Measurements from ENCODE around the gene KIF1B. TPM values are rescaled to one million over a fixed set of nuclear protein-coding genes. Genes with fewer than 3 reads are reported as not detected.

The KIF1B gene
- total and polyA plus RNA-seq, 4 experiments from 2014 or later: 1.3 to 18.1 (median 10.8) TPM

DNA sequence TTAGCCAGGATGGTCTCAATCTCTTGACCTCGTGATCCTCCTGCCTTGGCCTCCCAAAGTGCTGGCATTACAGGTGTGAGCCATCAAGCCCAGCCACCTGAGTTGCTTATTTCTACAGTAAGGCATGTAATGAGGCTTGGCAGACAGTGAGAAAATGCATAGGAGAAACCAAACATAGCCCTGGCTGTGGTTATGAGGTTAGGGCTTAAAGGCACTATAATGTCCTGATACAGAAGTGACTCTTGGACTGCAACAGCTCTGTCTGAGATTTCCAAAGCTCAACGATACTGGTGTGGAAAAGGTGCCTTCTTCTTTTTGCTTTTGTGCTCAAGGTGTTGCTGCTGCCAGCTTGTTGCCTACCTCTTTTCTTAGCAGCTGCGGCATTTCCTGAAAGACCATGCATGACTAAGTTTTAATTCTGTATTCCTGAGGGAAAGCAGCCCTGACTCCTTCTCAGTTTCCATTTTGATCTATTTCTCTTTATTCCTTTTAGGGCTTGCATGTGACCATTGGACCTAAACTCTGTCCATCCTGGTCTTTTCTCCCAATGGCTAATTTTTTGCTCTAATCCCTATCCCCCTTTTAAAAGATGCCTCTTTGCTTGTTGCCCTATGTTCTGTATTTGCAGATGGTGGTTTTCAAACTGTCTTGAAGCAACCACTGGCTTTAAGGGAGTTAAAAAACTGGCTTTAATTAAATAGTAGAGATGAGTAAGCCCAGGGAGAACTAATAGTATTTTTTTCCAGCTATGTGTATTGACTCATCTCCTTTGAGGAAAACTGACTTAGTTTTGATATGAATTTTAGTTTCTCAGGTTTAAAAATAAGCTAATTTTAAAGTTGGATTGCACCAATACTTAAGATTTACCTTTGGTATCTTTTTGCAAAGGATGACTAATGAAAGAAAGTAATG is 70.3 kb downstream of the KIF1B start:
- Histone ChIP-seq H3K4me1 (ENCODE audit: insufficient read depth, low read length) (no peaks in the 10 kb centered on the region), H3K4me3 (ENCODE audit: low read length in 2 of 2) (no peak overlapping the region), H3K27ac (ENCODE audit: low read depth, low read length) (no peak overlapping the region), H3K27me3 (ENCODE audit: insufficient read depth, low read length) (no peaks in the 10 kb centered on the region), H3K36me3 (ENCODE audit: insufficient read depth, low read length) (no peaks in the 10 kb centered on the region), H3K9me3 (ENCODE audit: control insufficient read depth in 1 of 2, low read length in 2 of 2) (no peaks in the 10 kb centered on the region)
- CTCF ChIA-PET (ENCODE audit: partially characterized antibody): no interaction called here
- POLR2A ChIA-PET (ENCODE audit: partially characterized antibody): no interaction called here
- no peak overlapping the region for H3K27ac Mint-ChIP-seq
- no peaks in the 10 kb centered on the region for H3K27me3 Mint-ChIP-seq
- H3K4me1 Mint-ChIP-seq: no peaks in the 10 kb centered on the region
- H3K36me3 Mint-ChIP-seq: peaks cover 40% of the 10 kb centered on the region in 2 donors
- intact Hi-C loops (cut with micrococcal nuclease): no loop called here
- H3K9me3 Mint-ChIP-seq: no peaks in the 10 kb centered on the region
- DNase-seq: no peak
- H3K4me3 Mint-ChIP-seq: no peak overlapping the region

DNA sequence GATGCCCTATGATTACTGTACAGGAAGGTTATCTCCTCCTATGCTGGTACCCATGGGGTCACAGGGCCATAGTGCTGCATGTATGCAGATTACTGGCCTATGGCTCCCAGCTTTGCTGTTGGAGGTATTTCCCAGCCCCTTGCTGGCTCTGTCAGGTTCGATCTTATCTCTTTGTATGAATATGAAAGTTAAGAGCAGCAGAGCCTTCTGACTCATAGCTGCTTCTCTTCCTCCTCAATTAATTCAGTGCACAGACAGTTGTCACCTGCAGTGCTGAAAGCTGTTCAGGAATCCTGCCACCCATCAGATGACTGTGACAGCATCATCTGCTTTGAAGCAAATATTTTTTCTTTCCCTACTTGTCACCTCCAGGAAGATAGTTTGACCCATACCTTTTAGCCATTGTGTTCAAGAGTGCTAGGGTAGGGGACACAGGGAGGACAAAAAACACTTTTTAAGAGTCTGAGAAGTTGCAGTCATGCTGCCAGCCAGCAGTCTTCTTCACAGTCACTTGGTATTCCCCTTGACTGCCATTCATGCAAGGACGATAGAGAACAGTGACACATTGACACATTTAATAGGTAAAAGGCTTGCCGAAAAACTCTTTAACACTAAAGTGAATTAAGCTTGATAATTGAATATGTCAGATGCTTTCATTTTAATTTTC is 73.1 kb downstream of the KIF1B start:
- POLR2A ChIA-PET (ENCODE audit: partially characterized antibody): no interaction called here
- intact Hi-C loops (cut with micrococcal nuclease): no loop called here
- CTCF ChIA-PET (ENCODE audit: partially characterized antibody): no interaction called here

GRCh38 chr1:10286244-10286643 is 75.9 kb downstream of the KIF1B start:
- ChIA-PET POLR2A (ENCODE audit: partially characterized antibody) (no interaction called here), CTCF (ENCODE audit: partially characterized antibody) (no interaction called here)
- Histone ChIP-seq H3K36me3 (ENCODE audit: insufficient read depth, low read length) (no peaks in the 10 kb centered on the region), H3K27me3 (ENCODE audit: insufficient read depth, low read length) (no peaks in the 10 kb centered on the region), H3K4me3 (ENCODE audit: low read length in 2 of 2) (no peak overlapping the region), H3K27ac (ENCODE audit: low read depth, low read length) (no peak overlapping the region), H3K9me3 (ENCODE audit: control insufficient read depth in 1 of 2, low read length in 2 of 2) (no peaks in the 10 kb centered on the region), H3K4me1 (ENCODE audit: insufficient read depth, low read length) (no peaks in the 10 kb centered on the region)
- H3K4me3 Mint-ChIP-seq: no peak overlapping the region
- no peak for DNase-seq
- H3K9me3 Mint-ChIP-seq: no peaks in the 10 kb centered on the region
- H3K4me1 Mint-ChIP-seq: no peaks in the 10 kb centered on the region
- intact Hi-C loops (cut with micrococcal nuclease): no loop called here
- H3K36me3 Mint-ChIP-seq: peaks cover 20 to 27% of the 10 kb centered on the region in 2 donors
- H3K27me3 Mint-ChIP-seq: no peaks in the 10 kb centered on the region
- no peak overlapping the region for H3K27ac Mint-ChIP-seq

More for the DNA sequence above, 73.1 kb downstream of the KIF1B start:
- H3K27ac Mint-ChIP-seq: peak overlapping the region in 1 of 7 donors; percentile 43
- no peaks in the 10 kb centered on the region for H3K4me1 Mint-ChIP-seq
- H3K36me3 Mint-ChIP-seq: peaks cover 29 to 34% of the 10 kb centered on the region in 2 donors
- no peaks in the 10 kb centered on the region for H3K9me3 ChIP-seq (ENCODE audit: control insufficient read depth in 1 of 2, low read length in 2 of 2)
- H3K4me3 ChIP-seq (ENCODE audit: low read length in 2 of 2): no peak overlapping the region
- no peak overlapping the region for H3K27ac ChIP-seq (ENCODE audit: low read depth, low read length)
- no peaks in the 10 kb centered on the region for H3K9me3 Mint-ChIP-seq
- DNase-seq: no peak
- no peaks in the 10 kb centered on the region for H3K4me1 ChIP-seq (ENCODE audit: insufficient read depth, low read length)
- H3K4me3 Mint-ChIP-seq: no peak overlapping the region
- no peaks in the 10 kb centered on the region for H3K27me3 ChIP-seq (ENCODE audit: insufficient read depth, low read length)
- H3K36me3 ChIP-seq (ENCODE audit: insufficient read depth, low read length): no peaks in the 10 kb centered on the region
- no peaks in the 10 kb centered on the region for H3K27me3 Mint-ChIP-seq

- ChIA-PET POLR2A (ENCODE audit: partially characterized antibody) (no interaction called here), CTCF (ENCODE audit: partially characterized antibody) (no interaction called here)
- intact Hi-C loops (cut with micrococcal nuclease): no loop called here
- no peaks in the 10 kb centered on the region for H3K9me3 ChIP-seq (ENCODE audit: control insufficient read depth in 1 of 2, low read length in 2 of 2)
- no peak overlapping the region for H3K27ac ChIP-seq (ENCODE audit: low read depth, low read length)
- no peaks in the 10 kb centered on the region for H3K27me3 ChIP-seq (ENCODE audit: insufficient read depth, low read length)
- H3K27ac Mint-ChIP-seq: no peak overlapping the region
- H3K4me3 Mint-ChIP-seq: no peak overlapping the region
- no peaks in the 10 kb centered on the region for H3K4me1 ChIP-seq (ENCODE audit: insufficient read depth, low read length)
- no peak for DNase-seq
- H3K9me3 Mint-ChIP-seq: no peaks in the 10 kb centered on the region
- H3K36me3 Mint-ChIP-seq: peaks cover 23 to 27% of the 10 kb centered on the region in 2 donors
- no peak overlapping the region for H3K4me3 ChIP-seq (ENCODE audit: low read length in 2 of 2)
- H3K36me3 ChIP-seq (ENCODE audit: insufficient read depth, low read length): no peaks in the 10 kb centered on the region
- no peaks in the 10 kb centered on the region for H3K4me1 Mint-ChIP-seq
- H3K27me3 Mint-ChIP-seq: no peaks in the 10 kb centered on the region
These were observed 76.8 kb downstream of the KIF1B start for GRCh38 chr1:10287023-10287645.

DNA sequence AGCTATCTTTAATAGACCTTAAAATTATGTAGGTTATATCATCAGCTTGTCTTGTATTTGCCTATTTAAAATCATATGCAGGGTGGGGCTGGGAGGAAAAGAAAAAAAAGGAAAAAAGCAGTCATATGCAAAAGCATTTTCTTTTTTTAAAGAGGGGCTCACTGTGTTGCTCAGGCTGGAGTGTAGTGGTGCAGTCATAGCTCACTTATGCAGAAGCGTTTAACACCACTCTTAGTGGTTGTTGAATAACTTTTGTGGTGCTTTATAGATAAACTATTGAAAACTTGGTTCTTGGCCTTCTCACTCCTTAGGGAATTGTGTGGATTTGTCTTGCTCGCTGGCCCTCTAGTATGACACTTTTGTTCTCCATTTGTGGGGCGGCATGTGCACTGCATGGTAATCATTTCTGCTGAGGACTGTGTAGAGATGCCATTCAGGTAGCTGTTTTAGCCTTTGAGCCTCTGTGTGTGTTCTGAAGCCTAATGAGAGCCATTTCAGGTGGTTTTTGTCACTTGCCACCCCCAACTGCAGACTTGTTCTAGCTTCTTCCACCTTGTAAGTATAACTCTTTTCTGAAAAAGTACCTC is 77.8 kb downstream of the KIF1B start:
- no peaks in the 10 kb centered on the region for H3K9me3 ChIP-seq (ENCODE audit: control insufficient read depth in 1 of 2, low read length in 2 of 2)
- ChIA-PET POLR2A (ENCODE audit: partially characterized antibody) (no interaction called here), CTCF (ENCODE audit: partially characterized antibody) (no interaction called here)
- H3K4me3 Mint-ChIP-seq: no peak overlapping the region
- H3K27ac Mint-ChIP-seq: no peak overlapping the region
- no peaks in the 10 kb centered on the region for H3K27me3 ChIP-seq (ENCODE audit: insufficient read depth, low read length)
- no peak overlapping the region for H3K27ac ChIP-seq (ENCODE audit: low read depth, low read length)
- H3K4me3 ChIP-seq (ENCODE audit: low read length in 2 of 2): no peak overlapping the region
- peaks cover 26 to 29% of the 10 kb centered on the region in 2 donors for H3K36me3 Mint-ChIP-seq
- H3K4me1 ChIP-seq (ENCODE audit: insufficient read depth, low read length): no peaks in the 10 kb centered on the region
- no peaks in the 10 kb centered on the region for H3K36me3 ChIP-seq (ENCODE audit: insufficient read depth, low read length)
- no peak for DNase-seq
- no peaks in the 10 kb centered on the region for H3K27me3 Mint-ChIP-seq
- intact Hi-C loops (cut with micrococcal nuclease): no loop called here
- H3K9me3 Mint-ChIP-seq: no peaks in the 10 kb centered on the region
- no peaks in the 10 kb centered on the region for H3K4me1 Mint-ChIP-seq

- DNase-seq: no peak
- peaks cover 14% of the 10 kb centered on the region for H3K36me3 ChIP-seq (ENCODE audit: insufficient read depth, low read length)
- H3K4me1 Mint-ChIP-seq: no peaks in the 10 kb centered on the region
- intact Hi-C loops (cut with micrococcal nuclease): no loop called here
- no peaks in the 10 kb centered on the region for H3K9me3 Mint-ChIP-seq
- ChIA-PET CTCF (ENCODE audit: partially characterized antibody) (no interaction called here), POLR2A (ENCODE audit: partially characterized antibody) (no interaction called here)
- no peaks in the 10 kb centered on the region for H3K4me1 ChIP-seq (ENCODE audit: insufficient read depth, low read length)
- H3K27me3 ChIP-seq (ENCODE audit: insufficient read depth, low read length): no peaks in the 10 kb centered on the region
- no peaks in the 10 kb centered on the region for H3K27me3 Mint-ChIP-seq
- H3K9me3 ChIP-seq (ENCODE audit: control insufficient read depth in 1 of 2, low read length in 2 of 2): no peaks in the 10 kb centered on the region
- H3K4me3 Mint-ChIP-seq: no peak overlapping the region
- no peak overlapping the region for H3K27ac ChIP-seq (ENCODE audit: low read depth, low read length)
- no peak overlapping the region for H3K27ac Mint-ChIP-seq
- no peak overlapping the region for H3K4me3 ChIP-seq (ENCODE audit: low read length in 2 of 2)
- peaks cover 26 to 43% of the 10 kb centered on the region in 2 donors for H3K36me3 Mint-ChIP-seq
These were observed 81.3 kb downstream of the KIF1B start for GRCh38 chr1:10291705-10292104.

- no peak for DNase-seq
- Histone ChIP-seq H3K36me3 (ENCODE audit: insufficient read depth, low read length) (peaks cover 18% of the 10 kb centered on the region), H3K27ac (ENCODE audit: low read depth, low read length) (no peak overlapping the region), H3K9me3 (ENCODE audit: control insufficient read depth in 1 of 2, low read length in 2 of 2) (no peaks in the 10 kb centered on the region), H3K4me1 (ENCODE audit: insufficient read depth, low read length) (no peaks in the 10 kb centered on the region), H3K27me3 (ENCODE audit: insufficient read depth, low read length) (no peaks in the 10 kb centered on the region), H3K4me3 (ENCODE audit: low read length in 2 of 2) (no peak overlapping the region)
- no peaks in the 10 kb centered on the region for H3K4me1 Mint-ChIP-seq
- intact Hi-C loops (cut with micrococcal nuclease): no loop called here
- no peak overlapping the region for H3K27ac Mint-ChIP-seq
- peaks cover 29 to 47% of the 10 kb centered on the region in 2 donors for H3K36me3 Mint-ChIP-seq
- no peaks in the 10 kb centered on the region for H3K27me3 Mint-ChIP-seq
- no peak overlapping the region for H3K4me3 Mint-ChIP-seq
- CTCF ChIA-PET (ENCODE audit: partially characterized antibody): no interaction called here
- H3K9me3 Mint-ChIP-seq: no peaks in the 10 kb centered on the region
- POLR2A ChIA-PET (ENCODE audit: partially characterized antibody): no interaction called here
These were observed 81.8 kb downstream of the KIF1B start for GRCh38 chr1:10292188-10292587.

All from CD4-positive, alpha-beta memory T cell (primary cell).